Measurements from ENCODE around the gene ST3GAL3. TPM values are rescaled to one million over a fixed set of nuclear protein-coding genes. Genes with fewer than 3 reads are reported as not detected.
A peak's percentile ranks its signal among the peaks of the same experiment; 100 is the strongest.

Gene ST3GAL3
- total RNA-seq, 1 donor from 2014 or later: 15.2 TPM

GRCh38 chr1:43970502-43970901, 263.2 kb downstream of the ST3GAL3 start:
- Mint-ChIP-seq H3K4me1 (ENCODE audit: low read depth) (peaks cover 26% of the 10 kb centered on the region), H3K4me3 (ENCODE audit: unreplicated experiment) (peak overlapping the region; percentile 98), H3K27me3 (ENCODE audit: low read depth) (no peaks in the 10 kb centered on the region), H3K9me3 (ENCODE audit: low read depth) (peaks cover 7% of the 10 kb centered on the region), H3K36me3 (ENCODE audit: low read depth) (peaks cover 9% of the 10 kb centered on the region), H3K27ac (ENCODE audit: unreplicated experiment) (no peak overlapping the region)
- DNase-seq (ENCODE audit: low spot score): no peak
- TF ChIP-seq CTCF (IDR thresholded peaks at IDR 0.05): no peak

DNA sequence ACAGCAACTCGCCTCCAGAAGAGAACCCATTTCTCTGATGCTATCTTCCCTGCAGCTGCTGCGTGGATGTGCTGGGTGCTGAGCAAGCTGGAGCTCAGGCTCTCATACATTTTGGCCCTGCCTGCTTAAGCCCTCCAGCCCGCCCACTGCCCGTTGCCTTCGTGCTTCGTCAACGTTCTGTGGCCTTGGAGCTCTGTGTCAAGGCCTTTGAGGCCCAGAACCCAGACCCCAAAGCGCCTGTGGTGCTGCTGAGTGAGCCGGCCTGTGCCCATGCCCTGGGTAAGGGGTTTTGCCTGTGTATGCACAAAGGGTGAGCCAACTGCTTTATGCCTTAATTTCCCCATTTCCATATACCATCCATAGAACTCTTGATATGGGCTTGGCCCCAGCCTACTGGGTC, 263.6 kb downstream of the ST3GAL3 start:
- Mint-ChIP-seq H3K27me3 (ENCODE audit: low read depth) (no peaks in the 10 kb centered on the region), H3K36me3 (ENCODE audit: low read depth) (peaks cover 9% of the 10 kb centered on the region), H3K9me3 (ENCODE audit: low read depth) (peaks cover 7% of the 10 kb centered on the region), H3K27ac (ENCODE audit: unreplicated experiment) (no peak overlapping the region), H3K4me1 (ENCODE audit: low read depth) (peaks cover 29% of the 10 kb centered on the region), H3K4me3 (ENCODE audit: unreplicated experiment) (peak overlapping the region; percentile 98)
- DNase-seq (ENCODE audit: low spot score): no peak
- no peak for TF ChIP-seq CTCF (IDR thresholded peaks at IDR 0.05)

GRCh38 chr1:43971336-43971980, 264.1 kb downstream of the ST3GAL3 start:
- peaks cover 7% of the 10 kb centered on the region for H3K9me3 Mint-ChIP-seq (ENCODE audit: low read depth)
- no peak for DNase-seq (ENCODE audit: low spot score)
- H3K4me1 Mint-ChIP-seq (ENCODE audit: low read depth): peaks cover 35% of the 10 kb centered on the region
- TF ChIP-seq CTCF (IDR thresholded peaks at IDR 0.05): no peak
- peaks cover 11% of the 10 kb centered on the region for H3K36me3 Mint-ChIP-seq (ENCODE audit: low read depth)
- no peaks in the 10 kb centered on the region for H3K27me3 Mint-ChIP-seq (ENCODE audit: low read depth)
- H3K27ac Mint-ChIP-seq (ENCODE audit: unreplicated experiment): no peak overlapping the region
- peak overlapping the region; percentile 98 for H3K4me3 Mint-ChIP-seq (ENCODE audit: unreplicated experiment)

DNA sequence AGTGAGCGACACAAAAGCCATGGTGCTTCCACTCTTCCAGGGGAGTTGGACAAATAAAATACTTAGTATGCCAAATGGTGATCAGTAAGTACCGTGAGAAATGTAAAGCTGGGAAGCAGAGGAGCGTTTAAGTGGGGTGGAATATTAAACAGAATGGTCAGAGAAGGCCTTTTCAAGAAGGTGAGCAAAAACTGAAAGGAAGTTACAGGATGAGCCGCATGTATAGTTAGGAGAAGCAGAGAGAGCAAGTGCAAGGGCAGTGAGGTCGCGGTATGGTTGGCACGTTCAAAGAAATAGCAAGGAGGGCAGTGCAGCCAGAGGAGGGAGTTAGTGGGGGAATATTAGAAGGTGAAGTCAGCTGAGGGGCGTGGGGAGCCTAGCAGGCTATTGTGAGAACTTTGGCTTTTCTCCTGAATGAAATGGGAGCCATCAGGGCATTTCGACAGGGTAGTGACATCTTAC, 266.7 kb downstream of the ST3GAL3 start:
- no peak for DNase-seq (ENCODE audit: low spot score)
- peaks cover 59% of the 10 kb centered on the region for H3K4me1 Mint-ChIP-seq (ENCODE audit: low read depth)
- H3K27me3 Mint-ChIP-seq (ENCODE audit: low read depth): no peaks in the 10 kb centered on the region
- peaks cover 18% of the 10 kb centered on the region for H3K36me3 Mint-ChIP-seq (ENCODE audit: low read depth)
- H3K4me3 Mint-ChIP-seq (ENCODE audit: unreplicated experiment): peak overlapping the region; percentile 92
- peak overlapping the region; percentile 96 for H3K27ac Mint-ChIP-seq (ENCODE audit: unreplicated experiment)
- H3K9me3 Mint-ChIP-seq (ENCODE audit: low read depth): no peaks in the 10 kb centered on the region
- TF ChIP-seq CTCF (IDR thresholded peaks at IDR 0.05): no peak

DNA sequence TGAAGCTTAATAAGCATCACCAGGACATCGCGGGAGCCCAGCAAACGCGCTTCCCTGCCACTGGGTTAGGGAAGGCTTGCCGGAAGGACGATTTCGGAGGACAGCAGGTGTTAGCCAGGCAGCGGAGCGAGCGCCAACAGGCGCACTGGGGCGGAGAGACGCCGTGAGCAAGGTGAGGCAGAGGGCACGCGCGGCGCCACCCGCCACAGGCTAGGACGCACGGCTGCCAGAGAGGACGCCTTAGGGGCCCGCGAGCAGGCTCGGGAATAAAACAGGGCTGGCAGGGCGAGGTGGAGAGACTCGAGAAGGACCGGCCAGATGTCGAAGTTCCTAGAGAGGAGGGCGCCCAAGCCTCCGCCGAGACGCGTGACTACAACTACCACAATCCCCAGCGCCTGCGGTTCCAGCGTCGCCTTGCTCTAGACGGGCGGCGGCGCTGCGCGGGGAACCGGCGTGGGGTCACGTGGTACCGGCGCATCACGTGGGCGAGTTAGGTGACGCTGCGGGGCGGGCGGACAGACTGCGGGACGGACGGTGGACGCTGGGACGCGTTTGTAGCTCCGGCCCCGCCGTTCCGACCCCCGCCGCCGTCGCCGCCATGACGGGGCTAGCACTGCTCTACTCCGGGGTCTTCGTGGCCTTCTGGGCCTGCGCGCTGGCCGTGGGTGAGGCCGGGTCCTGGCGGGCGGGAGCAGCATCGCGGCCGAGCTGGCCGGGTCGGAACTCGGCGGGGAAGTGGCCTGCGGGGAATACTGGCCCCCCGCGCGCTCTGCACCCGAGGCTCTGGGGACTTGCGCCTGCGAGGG, 267.3 kb downstream of the ST3GAL3 start, which contains the start of gene ATP6V0B:
TSS of gene ATP6V0B (plus strand) at position 518 of the 806 bp plus-strand sequence. CDS start at position 599, 81 bp downstream.
- peak; percentile 99 for DNase-seq (ENCODE audit: low spot score)
- peak within 1 kb of the TSS; percentile 96 for H3K27ac Mint-ChIP-seq (ENCODE audit: unreplicated experiment)
- peaks cover 18% of the 10 kb centered on the region for H3K36me3 Mint-ChIP-seq (ENCODE audit: low read depth)

More for the DNA sequence above, 267.3 kb downstream of the ST3GAL3 start, which contains the start of gene ATP6V0B:
- Mint-ChIP-seq H3K9me3 (ENCODE audit: low read depth) (no peaks in the 10 kb centered on the region), H3K4me1 (ENCODE audit: low read depth) (peaks cover 53% of the 10 kb centered on the region), H3K4me3 (ENCODE audit: unreplicated experiment) (peak within 1 kb of the TSS; percentile 92), H3K27me3 (ENCODE audit: low read depth) (no peaks in the 10 kb centered on the region)
- TF ChIP-seq CTCF (IDR thresholded peaks at IDR 0.05): peak; percentile 44
